ENCODE results near the gene GRAMD4.

DNA sequence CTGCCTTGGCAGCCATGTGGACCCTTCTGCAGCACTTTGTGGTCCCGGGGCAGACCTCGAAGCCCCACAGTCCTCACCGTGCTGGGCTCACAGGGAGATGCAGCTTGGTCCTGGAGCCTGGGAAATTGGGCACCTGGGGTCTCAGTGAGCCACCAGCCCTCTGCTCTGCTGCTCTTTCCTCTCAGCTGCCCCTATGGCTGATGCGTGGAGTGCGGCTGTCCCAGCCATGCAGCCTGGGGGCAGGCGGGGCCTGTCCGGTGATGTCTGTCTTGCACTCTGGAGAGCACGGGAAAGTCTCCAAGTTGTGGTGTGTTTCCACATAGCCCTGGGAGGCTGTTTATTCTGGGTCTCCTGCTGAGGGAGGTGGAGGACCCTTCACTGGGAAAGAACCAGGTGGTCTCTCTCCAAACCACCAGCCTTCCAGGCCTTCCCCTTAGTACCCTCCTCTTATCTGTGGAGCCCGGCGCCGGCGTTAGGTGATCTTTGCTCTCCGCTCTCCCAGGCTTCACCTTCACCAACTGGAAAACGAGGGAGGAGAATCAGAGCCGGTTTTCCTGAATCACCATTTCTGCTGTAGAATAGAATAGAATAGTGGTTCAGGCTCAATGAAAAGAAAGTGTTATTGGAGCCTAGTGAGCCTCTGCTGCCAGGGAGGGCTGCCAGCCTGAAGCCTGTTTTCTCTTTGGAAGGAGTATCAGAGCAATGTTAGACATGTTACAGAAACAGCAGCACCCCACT lies 41.2 kb upstream of the GRAMD4 start:
- TF ChIP-seq, protein P1, sequence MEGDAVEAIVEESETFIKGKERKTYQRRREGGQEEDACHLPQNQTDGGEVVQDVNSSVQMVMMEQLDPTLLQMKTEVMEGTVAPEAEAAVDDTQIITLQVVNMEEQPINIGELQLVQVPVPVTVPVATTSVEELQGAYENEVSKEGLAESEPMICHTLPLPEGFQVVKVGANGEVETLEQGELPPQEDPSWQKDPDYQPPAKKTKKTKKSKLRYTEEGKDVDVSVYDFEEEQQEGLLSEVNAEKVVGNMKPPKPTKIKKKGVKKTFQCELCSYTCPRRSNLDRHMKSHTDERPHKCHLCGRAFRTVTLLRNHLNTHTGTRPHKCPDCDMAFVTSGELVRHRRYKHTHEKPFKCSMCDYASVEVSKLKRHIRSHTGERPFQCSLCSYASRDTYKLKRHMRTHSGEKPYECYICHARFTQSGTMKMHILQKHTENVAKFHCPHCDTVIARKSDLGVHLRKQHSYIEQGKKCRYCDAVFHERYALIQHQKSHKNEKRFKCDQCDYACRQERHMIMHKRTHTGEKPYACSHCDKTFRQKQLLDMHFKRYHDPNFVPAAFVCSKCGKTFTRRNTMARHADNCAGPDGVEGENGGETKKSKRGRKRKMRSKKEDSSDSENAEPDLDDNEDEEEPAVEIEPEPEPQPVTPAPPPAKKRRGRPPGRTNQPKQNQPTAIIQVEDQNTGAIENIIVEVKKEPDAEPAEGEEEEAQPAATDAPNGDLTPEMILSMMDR (IDR thresholded peaks at IDR 0.05 in 8 of 11, conservative IDR thresholded peaks at IDR 0.05 in 3 of 11) = no peak
- TF ChIP-seq POLR2A (IDR thresholded peaks at IDR 0.05) = no peak
